HepG2 (cell line): Measurements from ENCODE around the gene FOXA1. TPM values are rescaled to one million over a fixed set of nuclear protein-coding genes. Genes with fewer than 3 reads are reported as not detected.
A peak's percentile ranks its signal among the peaks of the same experiment; 100 is the strongest.

Experiments
- ATAC-seq: fragments of 200-7000 bp; cut with Tn5 transposase; 3 replicates; pipeline ENCODE4 v1.9.1; 2020; ENCODE audit warnings: mild to moderate bottlenecking, moderate library complexity
- BruUV-seq: library from RNA; stranded (reverse); fragments of 400-500 nt; replicated peaks from 2 replicates; lab custom pipeline; 2021; lab: Mats Ljungman, UMichigan
- CTCF ChIA-PET: fragments of 300-600 bp; formaldehyde crosslinking; extraction: SDS; loops from one replicate; lab custom pipeline; 2021; ENCODE audit warnings: low total read pairs, inconsistent platforms, low intra/inter-chr PET ratio; lab: Yijun Ruan, JAX
- POLR2A ChIA-PET: fragments of 350-600 bp; sonication (Branson Sonifier 250); formaldehyde crosslinking; loops from one replicate; lab custom pipeline; 2020; ENCODE audit warnings: antibody characterized with exemption, inconsistent platforms; lab: Yijun Ruan, JAX
- DNase-seq: peaks from one replicate; pipeline ENCODE4 v3.0.0-alpha.2; 2015; ENCODE audit warnings: low spot score
- FAIRE-seq: peaks from 3 replicates; lab custom pipeline; 2011; peaks lifted over from hg19 to GRCh38; lab: Jason Lieb, UNC
- H2AFZ ChIP-seq: one replicate; pipeline ENCODE4 v1.6.1; 2011; ENCODE audit warnings: low read length, inconsistent platforms
- H3K27ac ChIP-seq: fragments of 300-600 bp; 3 replicates; pipeline ENCODE4 v1.8.0; 2011; ENCODE audit warnings: mixed run types, mild to moderate bottlenecking, mixed read lengths, low read length, inconsistent platforms; ENCODE audit not compliant: insufficient read depth; ENCODE audit errors: extremely low read length
- H3K27me3 ChIP-seq, 2 experiments: fragments of 200-600 bp in 1 of 2; 2 replicates in 1 of 2; 3 replicates in 1 of 2; pipeline versions ENCODE4 v1.6.0 to v1.8.0; 2011; ENCODE audit warnings: low read length in 2 of 2, mild to moderate bottlenecking in 2 of 2, moderate library complexity in 2 of 2, inconsistent platforms in 1 of 2; ENCODE audit not compliant: insufficient read depth in 2 of 2, control insufficient read depth in 1 of 2
- H3K36me3 ChIP-seq, 2 experiments: fragments of 200-600 bp in 1 of 2; replicated peaks in 1 of 2; 2 replicates in 1 of 2; 3 replicates in 1 of 2; pipeline versions ENCODE4 v1.5.1 to v1.8.0; 2011; ENCODE audit warnings: low read length in 2 of 2, inconsistent platforms in 1 of 2; ENCODE audit not compliant: insufficient read depth in 2 of 2, control insufficient read depth in 1 of 2
- H3K4me1 ChIP-seq: 2 replicates; pipeline ENCODE4 v1.5.1; 2012; ENCODE audit warnings: low read length, inconsistent platforms; ENCODE audit not compliant: insufficient read depth
- H3K4me2 ChIP-seq: 2 replicates; pipeline ENCODE4 v1.6.0; 2011; ENCODE audit warnings: low read depth, low read length, inconsistent platforms
- H3K4me3 ChIP-seq, 3 experiments: fragments of 200-600 bp in 1 of 3; sonication (generic), shearing (Covaris generic) in 1 of 3; replicated peaks in 1 of 3; 2 replicates each; pipeline ENCODE4 v1.5.1; 2011 to 2016; ENCODE audit warnings: low read length in 3 of 3, inconsistent platforms in 2 of 3, low read depth in 2 of 3, mild to moderate bottlenecking in 2 of 3, control low read depth in 1 of 3, mixed read lengths in 1 of 3; ENCODE audit not compliant: insufficient read depth in 1 of 3
- H3K79me2 ChIP-seq: one replicate; pipeline ENCODE4 v1.6.1; 2011; ENCODE audit warnings: low read length, inconsistent platforms; ENCODE audit not compliant: insufficient read depth
- H3K9ac ChIP-seq: 2 replicates; pipeline ENCODE4 v1.6.0; 2011; ENCODE audit warnings: mild to moderate bottlenecking, low read depth, low read length, inconsistent platforms; ENCODE audit not compliant: insufficient read depth
- H3K9me3 ChIP-seq: 2 replicates; pipeline ENCODE4 v1.5.1; 2012; ENCODE audit warnings: mild to moderate bottlenecking, low read length
- H4K20me1 ChIP-seq: 2 replicates; pipeline ENCODE4 v1.6.0; 2011; ENCODE audit warnings: inconsistent platforms, mild to moderate bottlenecking, low read length, moderate library complexity; ENCODE audit not compliant: insufficient read depth
- ATRX ChIP-seq: sonication (generic); formaldehyde crosslinking; IDR thresholded peaks from 2 replicates; pipeline ENCODE4 v1.4.0; 2020; ENCODE audit warnings: missing genetic modification reagents, borderline replicate concordance
- CREM ChIP-seq, 2 experiments: sonication (generic) in 1 of 2; formaldehyde crosslinking in 1 of 2; IDR thresholded peaks; 2 replicates each; pipeline versions ENCODE4 v1.4.0 to v1.6.1; 2016 to 2020; ENCODE audit warnings: antibody characterized with exemption in 1 of 2, mild to moderate bottlenecking in 1 of 2, missing genetic modification reagents in 1 of 2
- ELF3 ChIP-seq: IDR thresholded peaks from 2 replicates; pipeline ENCODE4 v1.6.1; 2016; ENCODE audit warnings: missing genetic modification reagents, missing compliant biosample characterization
- FOXM1 ChIP-seq: sonication (generic); formaldehyde crosslinking; IDR thresholded peaks from 2 replicates; pipeline ENCODE4 v1.5.0; 2020; ENCODE audit warnings: missing genetic modification reagents
- FUBP1 ChIP-seq: sonication (generic); formaldehyde crosslinking; IDR thresholded peaks from 2 replicates; pipeline ENCODE4 v1.5.1; 2020; ENCODE audit warnings: missing genetic modification reagents, mild to moderate bottlenecking, borderline replicate concordance
- GPN1 ChIP-seq: sonication (generic); formaldehyde crosslinking; IDR thresholded peaks from 2 replicates; pipeline ENCODE4 v1.5.1; 2020; ENCODE audit warnings: missing genetic modification reagents, borderline replicate concordance
- HOXA3 ChIP-seq: sonication (generic); formaldehyde crosslinking; IDR thresholded peaks from 2 replicates; pipeline ENCODE4 v1.5.0; 2020; ENCODE audit warnings: missing genetic modification reagents
- HOXD1 ChIP-seq: sonication (generic); formaldehyde crosslinking; IDR thresholded peaks from 2 replicates; pipeline ENCODE4 v1.5.0; 2020; ENCODE audit warnings: missing genetic modification reagents
- KAT8 ChIP-seq: IDR thresholded peaks from 2 replicates; pipeline ENCODE4 v1.6.1; 2016; ENCODE audit warnings: missing genetic modification reagents, missing compliant biosample characterization
- NR3C1 ChIP-seq: sonication (generic); formaldehyde crosslinking; IDR thresholded peaks from 2 replicates; pipeline ENCODE4 v1.4.0; 2020; ENCODE audit warnings: missing genetic modification reagents
- PTBP1 ChIP-seq: fragments of 200-400 bp; formaldehyde crosslinking; IDR thresholded peaks from 2 replicates; pipeline ENCODE4 v1.6.1; 2018; ENCODE audit warnings: low read length, low read depth; ENCODE audit not compliant: poor library complexity, severe bottlenecking
- SIN3A ChIP-seq: IDR thresholded peaks from 2 replicates; pipeline ENCODE4 v1.6.1; 2011; ENCODE audit warnings: low read depth, mild to moderate bottlenecking, control low read depth, low read length, borderline replicate concordance
- SMAD9 ChIP-seq: sonication (generic); formaldehyde crosslinking; IDR thresholded peaks from 2 replicates; pipeline ENCODE4 v1.5.1; 2020; ENCODE audit warnings: mild to moderate bottlenecking, missing genetic modification reagents
- SOX5 ChIP-seq: IDR thresholded peaks from 2 replicates; pipeline ENCODE4 v1.6.1; 2016; ENCODE audit warnings: borderline replicate concordance
- TEAD3 ChIP-seq: optimal IDR thresholded peaks from 2 replicates; pipeline ENCODE3; 2016; ENCODE audit warnings: borderline replicate concordance
- ZFP90 ChIP-seq: sonication (generic); formaldehyde crosslinking; IDR thresholded peaks from 2 replicates; pipeline ENCODE4 v1.8.0; 2022; ENCODE audit warnings: missing genetic modification reagents, mild to moderate bottlenecking, inconsistent platforms, borderline replicate concordance
- ZKSCAN5 ChIP-seq: sonication (generic); formaldehyde crosslinking; IDR thresholded peaks from 2 replicates; pipeline ENCODE4 v1.5.1; 2020; ENCODE audit warnings: mild to moderate bottlenecking, missing genetic modification reagents
- ZNF180 ChIP-seq: sonication (generic); formaldehyde crosslinking; IDR thresholded peaks from 2 replicates; pipeline ENCODE4 v1.4.0; 2020; ENCODE audit warnings: low read depth, missing genetic modification reagents, borderline replicate concordance
- ZNF557 ChIP-seq: sonication (generic); formaldehyde crosslinking; IDR thresholded peaks from 2 replicates; pipeline ENCODE4 v1.4.0; 2020; ENCODE audit warnings: missing genetic modification reagents
- ZNF589 ChIP-seq: sonication (generic); formaldehyde crosslinking; conservative IDR thresholded peaks from 2 replicates; pipeline ENCODE4 v1.8.0; 2022; ENCODE audit warnings: mild to moderate bottlenecking, moderate library complexity, missing genetic modification reagents
- ZNF615 ChIP-seq: sonication (generic); formaldehyde crosslinking; IDR thresholded peaks from 2 replicates; pipeline ENCODE4 v1.5.0; 2020; ENCODE audit warnings: mild to moderate bottlenecking, missing genetic modification reagents, borderline replicate concordance
- ZNF746 ChIP-seq: sonication (generic); formaldehyde crosslinking; IDR thresholded peaks from 2 replicates; pipeline ENCODE4 v1.8.0; 2022; ENCODE audit warnings: mild to moderate bottlenecking, missing genetic modification reagents
- ZNF772 ChIP-seq: sonication (generic); formaldehyde crosslinking; IDR thresholded peaks from 2 replicates; pipeline ENCODE4 v1.5.0; 2020; ENCODE audit warnings: mild to moderate bottlenecking, missing genetic modification reagents
- ZNF878 ChIP-seq: sonication (generic); formaldehyde crosslinking; IDR thresholded peaks from 2 replicates; pipeline ENCODE4 v1.8.1; 2023; ENCODE audit warnings: mild to moderate bottlenecking, missing genetic modification reagents, moderate library complexity
- ZSCAN31 ChIP-seq: sonication (generic); formaldehyde crosslinking; IDR thresholded peaks from 2 replicates; pipeline ENCODE4 v1.5.0; 2020; ENCODE audit warnings: low read depth, mild to moderate bottlenecking, missing genetic modification reagents
- WGBS: methylation state at CpG from one replicate; pipeline ENCODE4 v1.1.6; 2017; ENCODE audit warnings: low lambda C conversion rate; 5-methylcytosine and 5-hydroxymethylcytosine counted together
- in situ Hi-C: cut with HindIII; loops from 2 replicates; pipeline ENCODE4 v1.10.0; 2017; ENCODE audit warnings: low pct_unique_long_range_greater_than_20kb; ENCODE audit not compliant: extremely low pct_ligation_motif_present
- intact Hi-C: fragments of 100-400 bp; cut with micrococcal nuclease; formaldehyde crosslinking; loops from one replicate; pipeline ENCODE4 v1.10.0; 2022; ENCODE audit not compliant: unreplicated experiment
- polyA plus RNA-seq, 8 experiments: library from polyadenylated mRNA; depleted of rRNA in 3 of 8; stranded (reverse) in 7 of 8; unstranded in 1 of 8; fragments of >200 nt; fragmentation: Illumina TruSeq in 4 of 8; extraction: Trizol in 4 of 8; gene quantifications; 2 replicates each; pipeline versions ENCODE4 v1.2.1 to v1.2.3, GENCODE V29; 2011 to 2016; ENCODE audit warnings: low read depth in 4 of 8, missing spikeins in 1 of 8, mixed read lengths in 1 of 8; ENCODE audit not compliant: insufficient read depth in 1 of 8
- total RNA-seq, 5 experiments: library from RNA; depleted of rRNA; stranded (reverse); fragments of >200 nt; fragmentation: Illumina TruSeq; extraction: Trizol; gene quantifications; 2 replicates each; pipeline ENCODE4 v1.2.3, GENCODE V29; 2016; ENCODE audit warnings: low read depth in 1 of 5

The FOXA1 gene
- total and polyA plus RNA-seq, 2 of the 13 experiments (the other 11 are each of a cell fraction or from before 2014, with no cell fraction given) = 43.4 to 58.6 TPM

DNA sequence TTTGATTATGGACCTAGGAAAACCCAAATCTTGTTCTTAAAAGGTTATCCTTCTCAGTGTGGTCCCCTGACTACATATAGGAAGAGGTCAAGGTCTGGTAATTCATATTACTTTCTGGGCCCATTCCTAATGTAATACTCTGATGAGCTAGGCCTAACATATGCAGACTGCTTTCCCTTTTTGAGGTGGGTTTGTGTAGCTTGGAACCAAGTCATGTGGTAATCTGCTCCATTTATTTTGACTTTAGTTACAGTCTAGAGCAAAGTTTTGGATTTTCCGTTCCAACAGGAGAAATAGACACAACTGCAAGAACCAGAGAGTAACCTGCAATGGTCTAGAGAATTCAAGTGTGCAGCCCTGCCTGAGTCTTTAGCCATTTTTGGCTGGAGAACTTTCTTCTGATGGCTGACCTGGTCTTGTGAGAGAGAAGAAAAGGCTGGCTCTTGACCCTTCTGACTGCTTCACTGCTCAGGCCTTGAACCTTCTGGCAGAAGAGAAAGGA, 22.9 kb upstream of the FOXA1 start (continued):
- TF ChIP-seq FUBP1 (CRISPR knock-in tag) (0 out of 2 replicates have a peak, but pooled peaks have one; percentile 52), SOX5 (CRISPR knock-in tag) (no peak), ZSCAN31 (CRISPR knock-in tag) (0 out of 2 replicates have a peak, but pooled peaks have one; percentile 36)

- H3K4me2 ChIP-seq = no peak overlapping the region
- intact Hi-C loops (no loop called here), in situ Hi-C loops (no loop called here)
- H3K27ac ChIP-seq = peak overlapping the region; percentile 23
- peaks cover 31% of the 10 kb centered on the region for H3K9me3 ChIP-seq
- H3K36me3 ChIP-seq = peaks cover under 1 to 5% of the 10 kb centered on the region in 2 experiments; a peak in 2 of 5 replicates
- no peak for DNase-seq
- peak; percentile 42 for ATAC-seq
- peaks cover 36% of the 10 kb centered on the region for H3K4me1 ChIP-seq
- FAIRE-seq = no peak
- H3K27me3 ChIP-seq = no peaks in the 10 kb centered on the region
- H3K9ac ChIP-seq = no peak overlapping the region
- no peaks in the 10 kb centered on the region for H3K79me2 ChIP-seq
- no peak overlapping the region for H3K4me3 ChIP-seq
- CTCF ChIA-PET = no interaction called here
- H4K20me1 ChIP-seq = no peaks in the 10 kb centered on the region
- POLR2A ChIA-PET = interaction anchor here (0.8 to 2.6 kb wide), 4 partner anchors 9 to 21 kb away, joined by 3 to 14 read pairs (median 8); partner anchors contain the start of genes FOXA1 and TTC6
- H2AFZ ChIP-seq = no peak overlapping the region
- BruUV-seq = no TSS peak
- 81% methylated on average over 4 of the region's 4 CpGs for WGBS
- TF ChIP-seq ZNF878 (CRISPR knock-in tag) = no peak
- no peak for TF ChIP-seq ZNF772 (CRISPR knock-in tag)
- TF ChIP-seq NR3C1 = no peak
- TF ChIP-seq KAT8 (CRISPR knock-in tag) = peak; percentile 44
- TF ChIP-seq SIN3A = no peak
- no peak for TF ChIP-seq ZNF615 (CRISPR knock-in tag)
- TF ChIP-seq ZNF746 (CRISPR knock-in tag) = no peak
- no peak for TF ChIP-seq GPN1 (CRISPR knock-in tag)
- peak; percentile 11; the same call in 1 of the 2 replicates for TF ChIP-seq CREM (IDR thresholded peaks at IDR 0.05)
- no peak for TF ChIP-seq CREM (CRISPR knock-in tag; IDR thresholded peaks at IDR 0.05)
- TF ChIP-seq FOXM1 (CRISPR knock-in tag) = no peak
- no peak for TF ChIP-seq ELF3 (CRISPR knock-in tag)
- TF ChIP-seq HOXA3 (CRISPR knock-in tag) = peak; percentile 43; the same call in 1 of the 2 replicates
- TF ChIP-seq ZNF557 (CRISPR knock-in tag) = no peak
- no peak for TF ChIP-seq SMAD9 (CRISPR knock-in tag)
- peak; percentile 27 for TF ChIP-seq TEAD3 (CRISPR knock-in tag)
- no peak for TF ChIP-seq PTBP1
- TF ChIP-seq ZNF180 (CRISPR knock-in tag) = 0 out of 2 replicates have a peak, but pooled peaks have one; percentile 42
- no peak for TF ChIP-seq ZNF589 (CRISPR knock-in tag)
- TF ChIP-seq ATRX = no peak
- no peak for TF ChIP-seq ZFP90 (CRISPR knock-in tag)
- TF ChIP-seq ZKSCAN5 = no peak
- no peak for TF ChIP-seq HOXD1
These were observed 21.8 kb upstream of the FOXA1 start for GRCh38 chr14:37616853-37617252.
